HG02759 (cell line): ENCODE measurements around the gene SEC22A.
"Not testable (repeated sequence)": the region's sequence is repeated elsewhere in the genome, so short reads cannot be mapped to it uniquely, and the experiment has no call there.

ENCODE experiments used
- ATAC-seq: cut with Tn5 transposase; IDR thresholded peaks from one replicate; pipeline ENCODE4 v1.9.1; 2021; ENCODE audit warnings: mild to moderate bottlenecking, moderate library complexity; ENCODE audit not compliant: unreplicated experiment

SEC22A gene

GRCh38 chr3:123169930-123170329 lies 31.8 kb upstream of the SEC22A start:
- no peak for ATAC-seq

GRCh38 chr3:123180791-123181190 lies 21.0 kb upstream of the SEC22A start:
- ATAC-seq, result no peak

GRCh38 chr3:123186695-123187094 lies 15.0 kb upstream of the SEC22A start:
- ATAC-seq, result no peak

- ATAC-seq, result no peak
These were observed 13.7 kb upstream of the SEC22A start for GRCh38 chr3:123188058-123188457.

GRCh38 chr3:123193448-123194101 lies 8.2 kb upstream of the SEC22A start:
- no peak for ATAC-seq

GRCh38 chr3:123194552-123194951 lies 7.2 kb upstream of the SEC22A start:
- ATAC-seq, result no peak

GRCh38 chr3:123198372-123198771 lies 3.4 kb upstream of the SEC22A start:
- no peak for ATAC-seq

GRCh38 chr3:123201223-123201556 lies 553 bp upstream of the SEC22A start:
- ATAC-seq, result no peak

GRCh38 chr3:123202451-123202850 lies 708 bp downstream of the SEC22A start:
- ATAC-seq, result no peak

- ATAC-seq, result no peak
These were observed 17.2 kb downstream of the SEC22A start for GRCh38 chr3:123218990-123219389.

GRCh38 chr3:123221369-123221768 lies 19.6 kb downstream of the SEC22A start:
- ATAC-seq, result not testable (repeated sequence)

- no peak for ATAC-seq
These were observed 23.3 kb downstream of the SEC22A start for GRCh38 chr3:123225016-123225415.

- ATAC-seq, result no peak
These were observed 24.8 kb downstream of the SEC22A start for GRCh38 chr3:123226549-123226948.

- no peak for ATAC-seq
These were observed 27.4 kb downstream of the SEC22A start for GRCh38 chr3:123229145-123229544.

GRCh38 chr3:123236902-123237301 lies 35.2 kb downstream of the SEC22A start:
- ATAC-seq, result no peak

- not testable (repeated sequence) for ATAC-seq
These were observed 37.4 kb downstream of the SEC22A start for GRCh38 chr3:123239186-123239585.

- no peak for ATAC-seq
These were observed 38.0 kb downstream of the SEC22A start for GRCh38 chr3:123239756-123240155.

GRCh38 chr3:123244128-123244527 lies 42.4 kb downstream of the SEC22A start:
- no peak for ATAC-seq

- ATAC-seq, result no peak
These were observed 45.1 kb downstream of the SEC22A start for GRCh38 chr3:123246866-123247265.

GRCh38 chr3:123256256-123256655 lies 54.5 kb downstream of the SEC22A start:
- no peak for ATAC-seq

GRCh38 chr3:123258359-123258758 lies 56.6 kb downstream of the SEC22A start:
- ATAC-seq, result no peak

- no peak for ATAC-seq
These were observed 57.2 kb downstream of the SEC22A start for GRCh38 chr3:123258811-123259420.

GRCh38 chr3:123261666-123262065 lies 59.9 kb downstream of the SEC22A start:
- no peak for ATAC-seq
